Measurements from ENCODE around the gene CPNE1.

- TF ChIP-seq, protein P1, sequence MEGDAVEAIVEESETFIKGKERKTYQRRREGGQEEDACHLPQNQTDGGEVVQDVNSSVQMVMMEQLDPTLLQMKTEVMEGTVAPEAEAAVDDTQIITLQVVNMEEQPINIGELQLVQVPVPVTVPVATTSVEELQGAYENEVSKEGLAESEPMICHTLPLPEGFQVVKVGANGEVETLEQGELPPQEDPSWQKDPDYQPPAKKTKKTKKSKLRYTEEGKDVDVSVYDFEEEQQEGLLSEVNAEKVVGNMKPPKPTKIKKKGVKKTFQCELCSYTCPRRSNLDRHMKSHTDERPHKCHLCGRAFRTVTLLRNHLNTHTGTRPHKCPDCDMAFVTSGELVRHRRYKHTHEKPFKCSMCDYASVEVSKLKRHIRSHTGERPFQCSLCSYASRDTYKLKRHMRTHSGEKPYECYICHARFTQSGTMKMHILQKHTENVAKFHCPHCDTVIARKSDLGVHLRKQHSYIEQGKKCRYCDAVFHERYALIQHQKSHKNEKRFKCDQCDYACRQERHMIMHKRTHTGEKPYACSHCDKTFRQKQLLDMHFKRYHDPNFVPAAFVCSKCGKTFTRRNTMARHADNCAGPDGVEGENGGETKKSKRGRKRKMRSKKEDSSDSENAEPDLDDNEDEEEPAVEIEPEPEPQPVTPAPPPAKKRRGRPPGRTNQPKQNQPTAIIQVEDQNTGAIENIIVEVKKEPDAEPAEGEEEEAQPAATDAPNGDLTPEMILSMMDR (IDR thresholded peaks at IDR 0.05) = no peak
- TF ChIP-seq POLR2A (IDR thresholded peaks at IDR 0.05) (no peak), EP300 (IDR thresholded peaks at IDR 0.05) (no peak), POLR2AphosphoS5 (IDR thresholded peaks at IDR 0.05) (no peak)
Measured at GRCh38 chr20:35654415-35654814, 10.3 kb downstream of the CPNE1 start.

Measured in upper lobe of left lung (tissue), 4 donors.